ENCODE results near the gene P2RX4.

DNA sequence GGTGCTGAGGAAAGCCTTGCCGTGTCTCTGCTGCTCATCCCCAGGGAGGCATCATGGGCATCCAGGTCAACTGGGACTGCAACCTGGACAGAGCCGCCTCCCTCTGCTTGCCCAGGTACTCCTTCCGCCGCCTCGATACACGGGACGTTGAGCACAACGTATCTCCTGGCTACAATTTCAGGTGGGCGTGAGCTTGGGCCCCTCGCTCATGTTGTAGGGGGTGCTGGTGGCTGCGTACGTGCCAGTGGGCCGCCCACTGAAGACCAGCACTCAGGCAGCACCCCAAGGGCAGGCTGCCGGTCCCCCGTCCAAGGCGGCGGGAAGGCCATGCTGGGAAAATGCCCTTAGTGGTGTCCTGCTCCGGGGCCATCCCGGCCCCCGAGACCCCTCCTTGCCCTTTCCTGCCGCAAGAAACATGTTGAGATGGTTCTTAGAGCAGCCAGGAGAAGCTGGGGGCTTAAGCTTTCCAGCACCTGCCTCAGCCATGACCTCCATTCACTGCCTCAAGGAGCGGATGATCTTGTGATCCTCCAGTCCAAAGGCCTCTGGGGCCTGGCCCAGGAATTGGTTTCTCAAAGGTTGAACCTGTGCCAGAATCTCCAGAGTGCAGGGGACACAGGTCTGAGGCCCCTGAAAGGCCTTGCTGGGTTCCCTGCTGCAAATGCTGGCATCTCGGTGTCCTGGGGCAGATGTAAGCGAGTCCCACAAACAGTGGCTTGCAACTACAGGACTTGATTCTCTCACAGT, 19.2 kb downstream of the P2RX4 start:
- TF ChIP-seq, protein P1, sequence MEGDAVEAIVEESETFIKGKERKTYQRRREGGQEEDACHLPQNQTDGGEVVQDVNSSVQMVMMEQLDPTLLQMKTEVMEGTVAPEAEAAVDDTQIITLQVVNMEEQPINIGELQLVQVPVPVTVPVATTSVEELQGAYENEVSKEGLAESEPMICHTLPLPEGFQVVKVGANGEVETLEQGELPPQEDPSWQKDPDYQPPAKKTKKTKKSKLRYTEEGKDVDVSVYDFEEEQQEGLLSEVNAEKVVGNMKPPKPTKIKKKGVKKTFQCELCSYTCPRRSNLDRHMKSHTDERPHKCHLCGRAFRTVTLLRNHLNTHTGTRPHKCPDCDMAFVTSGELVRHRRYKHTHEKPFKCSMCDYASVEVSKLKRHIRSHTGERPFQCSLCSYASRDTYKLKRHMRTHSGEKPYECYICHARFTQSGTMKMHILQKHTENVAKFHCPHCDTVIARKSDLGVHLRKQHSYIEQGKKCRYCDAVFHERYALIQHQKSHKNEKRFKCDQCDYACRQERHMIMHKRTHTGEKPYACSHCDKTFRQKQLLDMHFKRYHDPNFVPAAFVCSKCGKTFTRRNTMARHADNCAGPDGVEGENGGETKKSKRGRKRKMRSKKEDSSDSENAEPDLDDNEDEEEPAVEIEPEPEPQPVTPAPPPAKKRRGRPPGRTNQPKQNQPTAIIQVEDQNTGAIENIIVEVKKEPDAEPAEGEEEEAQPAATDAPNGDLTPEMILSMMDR (IDR thresholded peaks at IDR 0.05): no peak
- no peak for TF ChIP-seq POLR2A (IDR thresholded peaks at IDR 0.05)

Measured in adrenal gland (tissue), 5 donors.